ENCODE results near the gene HSF2. TPM values are rescaled to one million over a fixed set of nuclear protein-coding genes. Genes with fewer than 3 reads are reported as not detected.

The HSF2 gene
- total RNA-seq, 4 donors from 2014 or later: 10.7 to 27.1 (median 17.6) TPM

- no peak for DNase-seq (ENCODE audit: low spot score in 2 of 2)
- no peak for TF ChIP-seq POLR2A (IDR thresholded peaks at IDR 0.05)
- TF ChIP-seq, protein P1, sequence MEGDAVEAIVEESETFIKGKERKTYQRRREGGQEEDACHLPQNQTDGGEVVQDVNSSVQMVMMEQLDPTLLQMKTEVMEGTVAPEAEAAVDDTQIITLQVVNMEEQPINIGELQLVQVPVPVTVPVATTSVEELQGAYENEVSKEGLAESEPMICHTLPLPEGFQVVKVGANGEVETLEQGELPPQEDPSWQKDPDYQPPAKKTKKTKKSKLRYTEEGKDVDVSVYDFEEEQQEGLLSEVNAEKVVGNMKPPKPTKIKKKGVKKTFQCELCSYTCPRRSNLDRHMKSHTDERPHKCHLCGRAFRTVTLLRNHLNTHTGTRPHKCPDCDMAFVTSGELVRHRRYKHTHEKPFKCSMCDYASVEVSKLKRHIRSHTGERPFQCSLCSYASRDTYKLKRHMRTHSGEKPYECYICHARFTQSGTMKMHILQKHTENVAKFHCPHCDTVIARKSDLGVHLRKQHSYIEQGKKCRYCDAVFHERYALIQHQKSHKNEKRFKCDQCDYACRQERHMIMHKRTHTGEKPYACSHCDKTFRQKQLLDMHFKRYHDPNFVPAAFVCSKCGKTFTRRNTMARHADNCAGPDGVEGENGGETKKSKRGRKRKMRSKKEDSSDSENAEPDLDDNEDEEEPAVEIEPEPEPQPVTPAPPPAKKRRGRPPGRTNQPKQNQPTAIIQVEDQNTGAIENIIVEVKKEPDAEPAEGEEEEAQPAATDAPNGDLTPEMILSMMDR (IDR thresholded peaks at IDR 0.05): no peak
- 88 to 93% methylated on average over 1 of the region's 1 CpG for WGBS, 2 donors
- intact Hi-C loops (cut with DNase I; ENCODE audit: low total_unique reads): no loop called here
- no peak overlapping the region for H3K4me3 ChIP-seq (ENCODE audit: low read depth, poor library complexity, severe bottlenecking)
These were observed 29.3 kb downstream of the HSF2 start for GRCh38 chr6:122428781-122429180.

GRCh38 chr6:122429323-122429722 is 29.9 kb downstream of the HSF2 start:
- no peak overlapping the region for H3K4me3 ChIP-seq (ENCODE audit: low read depth, poor library complexity, severe bottlenecking)
- intact Hi-C loops (cut with DNase I; ENCODE audit: low total_unique reads): no loop called here
- TF ChIP-seq, protein P1 (IDR thresholded peaks at IDR 0.05): no peak
- no peak for TF ChIP-seq POLR2A (IDR thresholded peaks at IDR 0.05)
- DNase-seq (ENCODE audit: low spot score in 2 of 2): no peak

DNA sequence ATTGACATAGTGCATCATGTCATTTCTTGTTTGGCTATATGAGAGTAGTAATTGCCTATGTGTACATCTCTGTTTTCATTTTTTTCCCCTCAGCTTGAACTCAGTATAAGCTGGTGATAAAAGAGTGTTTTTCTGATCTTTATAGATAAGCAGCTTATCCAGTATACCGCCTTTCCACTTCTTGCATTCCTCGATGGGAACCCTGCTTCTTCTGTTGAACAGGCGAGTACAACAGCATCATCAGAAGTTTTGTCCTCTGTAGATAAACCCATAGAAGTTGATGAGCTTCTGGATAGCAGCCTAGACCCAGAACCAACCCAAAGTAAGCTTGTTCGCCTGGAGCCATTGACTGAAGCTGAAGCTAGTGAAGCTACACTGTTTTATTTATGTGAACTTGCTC is 32.3 kb downstream of the HSF2 start:
- intact Hi-C loops (cut with DNase I; ENCODE audit: low total_unique reads): no loop called here
- 91% methylated on average over 4 of the region's 4 CpGs for WGBS, 2 donors
- no peak for DNase-seq (ENCODE audit: low spot score in 2 of 2)
- TF ChIP-seq, protein P1 (IDR thresholded peaks at IDR 0.05): no peak
- no peak for TF ChIP-seq POLR2A (IDR thresholded peaks at IDR 0.05)
- H3K4me3 ChIP-seq (ENCODE audit: low read depth, poor library complexity, severe bottlenecking): no peak overlapping the region

DNA sequence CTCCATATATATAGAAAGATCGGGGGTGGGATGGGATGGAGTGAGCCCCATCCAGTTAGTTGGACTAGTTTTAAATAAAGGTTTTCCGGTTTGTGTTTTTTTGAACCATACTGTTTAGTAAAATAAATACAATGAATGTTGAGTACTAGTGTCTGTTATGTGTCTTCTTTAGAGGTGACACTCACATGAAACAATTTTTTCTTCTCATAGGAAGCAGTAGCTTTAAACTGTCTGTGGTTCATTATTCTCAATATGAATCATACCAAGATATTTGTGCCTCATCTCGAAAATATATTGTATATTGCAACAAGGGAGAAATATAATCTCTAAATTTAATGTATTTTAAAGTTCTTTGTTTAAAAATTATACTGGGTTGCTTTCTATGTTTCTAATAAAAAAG is 33.4 kb downstream of the HSF2 start:
- 93 to 94% methylated on average over 3 of the region's 3 CpGs for WGBS, 2 donors
- TF ChIP-seq, protein P1 (IDR thresholded peaks at IDR 0.05): no peak
- no peak for TF ChIP-seq POLR2A (IDR thresholded peaks at IDR 0.05)
- intact Hi-C loops (cut with DNase I; ENCODE audit: low total_unique reads): no loop called here
- no peak for DNase-seq (ENCODE audit: low spot score in 2 of 2)
- no peak overlapping the region for H3K4me3 ChIP-seq (ENCODE audit: low read depth, poor library complexity, severe bottlenecking)

GRCh38 chr6:122438975-122439374 is 39.5 kb downstream of the HSF2 start:
- intact Hi-C loops (cut with DNase I; ENCODE audit: low total_unique reads): no loop called here
- no peak for TF ChIP-seq POLR2A (IDR thresholded peaks at IDR 0.05)
- TF ChIP-seq, protein P1 (IDR thresholded peaks at IDR 0.05): no peak
- no peak overlapping the region for H3K4me3 ChIP-seq (ENCODE audit: low read depth, poor library complexity, severe bottlenecking)
- 88 to 100% methylated on average over 1 of the region's 1 CpG for WGBS, 2 donors
- no peak for DNase-seq (ENCODE audit: low spot score in 2 of 2)

DNA sequence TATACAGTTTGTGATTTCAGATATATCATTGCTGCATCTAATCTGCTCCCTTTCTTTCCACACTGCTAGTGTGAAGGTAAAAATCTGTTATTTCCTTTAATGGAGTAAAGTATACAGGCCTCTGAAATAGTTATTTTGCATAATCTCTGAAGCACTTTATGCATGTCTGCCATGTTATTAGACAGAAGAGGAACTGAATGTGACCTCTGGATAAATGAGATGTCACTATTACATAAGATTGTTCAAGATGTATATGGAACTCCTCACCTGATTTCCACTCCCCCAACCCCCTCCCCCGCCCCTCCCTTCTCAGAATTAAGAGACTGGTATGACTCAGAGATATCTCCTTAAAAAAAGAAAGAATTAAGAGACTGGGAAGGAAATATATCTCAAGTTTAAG is 45.8 kb downstream of the HSF2 start:
- H3K4me3 ChIP-seq (ENCODE audit: low read depth, poor library complexity, severe bottlenecking): no peak overlapping the region
- WGBS, 2 donors: 97 to 100% methylated on average over 1 of the region's 1 CpG
- intact Hi-C loops (cut with DNase I; ENCODE audit: low total_unique reads): no loop called here
- no peak for DNase-seq (ENCODE audit: low spot score in 2 of 2)
- no peak for TF ChIP-seq POLR2A (IDR thresholded peaks at IDR 0.05)
- TF ChIP-seq, protein P1 (IDR thresholded peaks at IDR 0.05): no peak
